Right lung (tissue), 5 donors: Measurements from ENCODE around the gene RNU1-2. TPM values are rescaled to one million over a fixed set of nuclear protein-coding genes. Genes with fewer than 3 reads are reported as not detected.
A peak's percentile ranks its signal among the peaks of the same experiment; 100 is the strongest.
"Not testable (repeated sequence)": the region's sequence is repeated elsewhere in the genome, so short reads cannot be mapped to it uniquely, and the experiment has no call there.

Experiments used
- DNase-seq, 2 donors: peaks; one replicate each; pipeline ENCODE4 v3.0.0-alpha.2; 2013
- polyA plus RNA-seq, 5 donors: library from polyadenylated mRNA; unstranded; fragments of 120-200 nt; gene quantifications; one replicate each; pipeline versions ENCODE4 v1.2.1 to v1.2.3, GENCODE V29; 2013; ENCODE audit warnings: inconsistent platforms in 1 of 5, low replicate concordance in 1 of 5; ENCODE audit not compliant: insufficient read length in 5 of 5, insufficient read depth in 1 of 5

RNU1-2 gene
- polyA plus RNA-seq, 5 donors, result 1.3 to 2.7 TPM; not detected in 3

DNA sequence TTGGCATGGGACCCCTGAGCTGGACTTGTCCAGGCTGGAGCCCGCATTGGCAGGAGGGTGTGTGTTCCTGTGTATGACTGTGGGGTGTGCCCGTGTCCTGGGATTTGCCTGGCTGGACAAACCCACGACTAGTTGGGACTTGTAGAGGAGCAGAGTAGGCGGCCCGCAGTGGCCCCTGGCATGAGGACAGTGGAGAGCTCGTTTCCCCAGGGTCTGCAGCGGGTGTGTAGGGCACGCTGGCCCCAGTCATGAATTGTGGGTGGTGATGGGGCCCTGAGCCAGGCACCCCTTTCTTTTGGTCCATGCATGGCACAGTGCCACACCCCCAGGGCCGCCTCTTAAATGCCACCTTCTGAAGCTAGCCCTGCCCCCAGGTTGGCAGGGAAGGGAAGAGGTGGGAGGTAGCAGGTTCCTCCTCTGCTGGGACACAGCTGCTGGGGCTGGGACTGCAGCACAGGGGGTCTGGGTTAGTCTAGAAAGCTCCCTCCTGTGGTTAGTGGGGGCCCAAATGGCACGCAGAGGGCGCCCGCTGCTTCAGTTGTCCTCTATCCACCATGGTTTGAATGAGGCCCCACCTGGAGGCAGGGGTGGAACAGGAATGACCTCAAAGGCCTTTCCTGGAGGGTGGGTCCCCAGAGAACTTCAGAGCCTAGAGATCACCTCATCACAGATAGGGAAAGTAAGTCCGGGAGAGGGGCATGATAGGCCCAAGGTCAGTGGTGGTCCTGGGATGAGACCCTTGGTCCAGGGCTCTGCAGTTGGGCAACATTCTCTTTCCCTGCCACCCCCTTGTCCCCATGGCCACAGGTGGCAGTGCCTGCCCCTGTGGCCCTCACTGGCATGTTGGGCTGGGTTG lies 30.1 kb downstream of the RNU1-2 start:
- DNase-seq, result no peak

DNA sequence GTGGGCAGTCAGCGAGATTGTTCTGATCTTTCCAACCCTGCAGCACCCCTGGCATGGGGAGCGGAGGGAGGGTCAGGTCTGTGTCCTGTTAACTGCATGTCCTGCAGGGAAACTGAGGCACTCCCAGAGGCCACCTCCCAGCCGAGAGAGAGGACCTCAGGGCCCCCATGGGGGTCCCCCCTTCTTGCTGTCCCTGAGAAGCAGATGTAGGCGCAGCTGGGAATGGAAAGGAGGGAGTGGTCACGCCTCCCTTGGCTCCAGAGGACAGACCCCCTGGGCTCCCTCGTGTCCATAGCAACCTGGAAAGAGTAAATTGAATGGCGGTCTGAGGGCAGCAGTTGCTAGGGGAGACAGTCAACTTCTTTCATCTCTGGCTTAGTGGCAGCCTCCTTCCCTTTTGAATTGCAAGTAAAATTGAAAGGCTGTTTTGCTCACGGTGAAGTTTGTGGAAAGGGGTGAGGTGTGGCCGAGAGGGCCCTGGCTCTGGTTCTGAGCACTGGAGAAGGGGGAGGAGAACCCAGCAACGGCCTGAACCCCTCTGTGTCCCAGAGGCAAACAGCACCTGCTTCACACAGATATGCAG lies 30.8 kb downstream of the RNU1-2 start:
- DNase-seq, result peak in 1 of 2 donors; percentile 80

DNA sequence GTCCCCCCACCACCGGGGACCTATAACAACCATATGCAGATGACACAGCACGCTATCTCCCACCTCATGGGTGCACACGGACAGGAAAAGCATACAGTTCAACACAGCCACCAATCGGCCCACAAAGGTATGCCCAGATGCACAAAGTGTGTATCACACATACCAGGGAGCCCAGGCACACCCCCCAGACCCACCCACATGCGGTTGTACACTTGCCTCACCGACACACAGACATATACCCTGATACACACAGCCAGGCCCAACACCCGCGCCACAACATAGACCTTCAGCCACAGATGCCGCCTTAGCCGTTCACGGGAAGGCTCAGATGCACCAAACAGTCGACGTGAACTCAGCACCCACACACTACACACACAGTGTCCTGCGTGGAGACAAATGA lies 31.5 kb downstream of the RNU1-2 start:
- DNase-seq, result no peak

DNA sequence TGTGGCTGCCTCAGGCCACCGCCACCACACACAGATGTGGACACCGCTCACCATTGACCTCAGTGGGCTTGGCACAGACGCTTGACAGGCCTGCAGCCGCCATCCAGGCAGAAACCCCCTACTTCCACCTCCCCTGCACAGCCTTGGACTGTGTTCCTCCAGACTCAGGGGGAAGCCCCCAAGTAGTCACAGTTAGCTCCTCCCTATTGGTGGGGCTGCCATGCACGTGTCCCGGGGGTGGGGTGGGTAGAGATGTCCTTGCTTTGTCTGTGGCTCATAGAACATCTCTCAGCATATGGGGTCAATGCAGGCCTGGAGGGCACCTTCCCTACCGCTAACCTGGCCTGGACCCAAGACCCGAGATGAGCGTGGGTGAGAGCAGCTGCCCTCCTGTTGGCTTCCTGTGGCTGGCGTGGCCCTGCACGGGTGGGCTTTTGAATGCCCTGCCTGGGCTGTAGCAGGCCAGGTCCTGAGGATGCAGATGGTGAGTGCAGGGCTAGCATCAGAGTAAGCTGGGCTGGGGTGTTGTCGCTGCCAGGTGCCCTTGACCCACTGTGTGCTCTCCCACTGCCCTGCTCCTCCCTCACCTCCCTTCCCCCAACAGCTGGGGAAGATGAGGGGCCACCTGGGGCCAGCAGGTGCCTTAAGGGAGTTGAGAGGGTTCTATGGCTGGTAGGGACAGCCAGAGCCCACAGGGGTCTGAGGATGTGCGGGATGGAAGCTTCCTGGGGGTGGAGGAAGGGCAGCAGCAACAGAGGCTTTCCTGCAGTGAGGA lies 32.1 kb downstream of the RNU1-2 start:
- DNase-seq, result no peak

DNA sequence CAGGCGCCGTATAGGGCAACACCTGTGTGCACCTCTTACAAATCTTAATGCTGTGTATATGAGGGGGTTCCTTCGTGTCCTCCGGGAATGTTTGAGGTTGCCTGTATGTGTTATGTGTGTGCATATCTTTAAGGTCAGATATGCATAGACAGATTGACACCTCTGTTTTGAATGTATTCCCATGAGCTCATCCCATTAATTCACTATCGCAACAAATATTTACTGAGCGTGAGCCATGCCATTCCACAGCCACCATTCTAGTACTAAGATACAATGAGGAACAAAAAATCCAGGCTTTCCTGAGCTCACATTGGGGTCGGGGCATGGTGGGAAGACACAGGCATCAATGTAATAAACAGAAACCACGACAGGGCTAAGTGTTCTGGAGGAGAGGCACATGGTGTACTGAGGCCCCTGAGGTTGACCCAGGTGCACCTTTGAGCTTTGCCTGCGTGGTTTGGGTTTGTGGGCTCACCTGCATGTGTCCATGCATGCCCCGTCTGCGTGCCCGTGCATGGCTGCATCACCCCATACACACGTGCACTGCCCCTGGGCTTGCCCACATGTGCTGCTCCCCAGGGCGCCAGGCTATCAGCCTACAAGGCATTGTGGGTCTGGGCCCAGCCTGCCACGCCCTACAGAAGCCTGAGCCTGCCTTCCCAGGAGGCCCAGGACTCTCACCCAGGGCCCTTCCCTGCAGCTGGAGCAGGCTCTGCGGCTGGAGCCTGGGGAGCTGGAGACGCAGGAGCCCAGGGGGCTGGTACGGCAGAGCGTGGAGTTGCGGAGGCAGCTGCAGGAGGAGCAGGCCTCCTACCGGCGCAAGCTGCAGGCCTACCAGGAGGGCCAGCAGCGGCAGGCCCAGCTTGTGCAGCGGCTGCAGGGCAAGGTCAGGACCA lies 33.6 kb downstream of the RNU1-2 start:
- not testable (repeated sequence) for DNase-seq

DNA sequence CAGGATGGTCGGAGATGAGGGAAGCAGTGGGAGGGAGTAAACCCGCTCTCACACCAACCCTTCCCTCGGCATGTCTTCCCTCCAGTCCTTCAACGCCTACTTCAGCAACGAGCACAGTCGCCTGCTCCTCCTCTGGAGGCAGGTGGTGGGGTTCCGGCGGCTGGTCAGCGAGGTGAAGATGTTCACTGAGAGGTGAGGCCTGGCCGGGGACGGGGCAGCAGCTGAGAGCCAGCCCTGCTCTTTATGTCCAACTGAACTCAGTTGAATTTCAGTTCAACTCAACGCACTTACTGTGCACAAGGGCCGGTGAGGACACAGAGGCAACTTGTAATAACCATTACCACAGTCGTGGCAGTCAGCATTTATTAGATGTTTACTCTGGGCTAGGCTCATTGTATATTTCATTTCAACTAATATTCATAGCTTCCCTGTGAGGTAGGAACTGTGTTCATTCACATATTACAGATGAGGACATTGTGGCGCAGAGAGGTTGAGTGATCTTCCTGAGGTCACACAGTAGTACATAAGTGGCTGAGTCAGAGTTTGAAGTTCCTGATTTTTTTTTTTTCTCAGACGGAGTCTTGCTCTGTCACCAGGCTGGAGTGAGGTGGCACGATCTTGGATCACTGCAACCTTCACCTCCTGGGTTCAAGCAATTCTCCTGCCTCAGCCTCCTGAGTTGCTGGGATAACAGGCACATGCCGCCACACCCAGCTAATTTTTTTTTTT lies 35.6 kb downstream of the RNU1-2 start:
- not testable (repeated sequence) for DNase-seq

DNA sequence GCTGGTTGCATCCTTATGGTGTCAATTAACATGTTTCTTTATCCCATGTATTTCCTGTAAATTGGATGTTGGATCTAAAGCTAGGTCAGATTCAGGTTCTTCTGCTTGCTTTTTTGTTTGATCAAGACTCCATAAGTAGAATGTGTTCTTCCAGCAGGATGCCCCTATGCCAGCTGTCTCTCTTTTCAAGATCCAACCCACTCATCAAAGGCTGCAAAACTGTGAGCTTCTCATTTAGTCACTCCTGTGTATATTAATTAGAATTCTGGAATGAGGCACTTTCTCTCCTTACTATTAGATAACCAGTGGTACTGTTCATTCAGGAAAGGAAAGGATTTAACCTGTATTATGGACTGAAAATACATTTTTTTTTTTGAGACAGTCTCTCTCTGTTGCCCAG lies 38.2 kb downstream of the RNU1-2 start:
- not testable (repeated sequence) for DNase-seq

DNA sequence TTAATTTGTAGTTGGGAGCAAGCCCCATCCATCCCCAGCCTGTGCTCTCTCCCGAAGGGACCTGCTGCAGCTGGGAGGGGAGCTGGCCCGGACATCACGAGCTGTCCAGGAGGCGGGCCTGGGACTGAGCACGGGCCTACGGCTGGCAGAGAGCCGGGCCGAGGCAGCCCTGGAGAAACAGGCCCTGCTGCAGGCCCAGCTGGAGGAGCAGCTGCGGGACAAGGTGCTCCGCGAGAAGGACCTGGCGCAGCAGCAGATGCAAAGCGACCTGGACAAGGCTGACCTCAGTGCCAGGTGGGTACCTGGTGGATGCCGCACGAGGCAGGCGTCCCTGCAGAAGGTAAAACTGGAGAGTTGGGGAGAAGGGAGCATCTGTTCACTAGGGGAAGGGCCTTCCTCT lies 40.8 kb downstream of the RNU1-2 start:
- DNase-seq, result not testable (repeated sequence)

DNA sequence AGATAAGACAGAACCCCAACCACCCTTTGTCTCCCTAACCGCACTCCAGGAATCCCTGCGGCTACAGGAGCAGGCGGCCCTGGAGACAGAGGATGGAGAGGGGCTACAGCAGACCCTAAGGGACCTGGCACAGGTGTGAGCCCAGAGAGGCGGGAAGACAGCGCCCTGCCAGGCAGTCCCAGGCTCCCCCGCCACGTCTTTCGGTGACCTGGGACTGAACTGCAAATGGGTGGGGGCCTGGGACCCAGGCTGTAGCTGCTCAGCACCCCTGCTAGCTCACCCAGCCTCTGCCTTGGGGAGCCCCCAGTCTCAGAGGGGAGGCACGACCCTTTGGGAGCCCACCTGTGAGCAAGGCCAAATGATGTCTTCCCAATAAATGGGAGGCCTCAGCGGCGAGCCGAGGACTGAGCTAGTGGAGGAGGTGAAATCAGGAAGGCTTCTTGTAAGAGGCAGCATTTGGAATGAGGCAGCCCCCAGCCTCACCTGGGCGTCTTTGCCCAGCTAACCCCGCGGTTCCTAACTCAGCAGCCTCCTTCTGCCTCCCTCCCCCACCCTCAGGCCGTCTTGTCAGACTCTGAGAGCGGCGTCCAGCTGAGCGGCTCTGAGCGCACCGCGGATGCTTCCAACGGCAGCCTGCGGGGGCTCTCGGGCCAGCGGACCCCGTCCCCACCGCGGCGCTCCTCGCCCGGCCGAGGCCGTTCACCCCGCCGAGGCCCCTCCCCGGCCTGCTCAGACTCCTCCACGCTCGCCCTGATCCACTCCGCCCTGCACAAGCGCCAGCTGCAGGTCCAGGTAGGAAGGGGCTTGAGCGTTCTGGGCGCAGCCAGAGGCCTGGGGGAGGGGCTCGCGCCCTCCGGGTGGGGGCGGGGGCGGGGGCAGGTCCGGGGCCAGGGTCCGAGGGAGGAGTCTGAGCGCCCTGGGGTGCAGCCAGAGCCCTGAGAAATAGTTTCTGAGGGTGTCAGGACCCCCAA lies 42.9 kb downstream of the RNU1-2 start:
- no peak for DNase-seq

DNA sequence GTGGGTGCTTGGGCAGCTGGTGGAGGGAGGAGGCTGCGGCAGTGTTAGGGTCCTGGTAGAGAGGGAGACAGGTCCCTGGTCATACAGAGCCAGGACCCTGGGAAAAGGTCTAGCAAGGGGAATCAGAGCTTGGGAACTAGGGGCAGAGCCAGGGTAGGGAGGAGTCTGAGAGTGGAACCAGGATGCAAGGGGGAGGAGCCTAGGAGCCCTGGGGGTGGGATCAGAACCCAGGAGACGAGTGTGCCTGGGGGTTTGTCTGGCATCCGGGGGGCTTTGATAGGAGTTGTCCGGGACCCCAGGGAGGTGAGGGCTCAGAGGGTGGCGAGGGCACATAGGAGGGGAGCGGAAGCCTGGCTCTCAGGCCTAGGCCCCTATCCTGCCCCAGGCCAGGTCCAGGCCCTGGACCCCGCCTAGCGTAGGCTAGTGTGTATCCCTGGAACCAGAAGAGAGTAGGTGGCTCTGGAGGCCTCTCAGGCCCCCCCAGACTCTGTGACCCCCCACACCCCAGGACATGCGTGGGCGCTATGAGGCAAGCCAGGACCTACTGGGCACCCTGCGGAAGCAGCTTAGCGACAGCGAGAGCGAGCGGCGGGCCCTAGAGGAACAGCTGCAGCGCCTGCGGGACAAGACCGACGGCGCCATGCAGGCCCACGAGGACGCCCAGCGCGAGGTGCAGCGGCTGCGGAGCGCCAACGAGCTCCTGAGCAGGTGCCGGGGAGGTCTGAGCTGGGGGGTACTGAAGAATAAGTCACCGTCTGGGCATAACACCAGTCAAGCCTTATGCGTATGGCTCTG lies 43.8 kb downstream of the RNU1-2 start:
- DNase-seq, result not testable (repeated sequence)

DNA sequence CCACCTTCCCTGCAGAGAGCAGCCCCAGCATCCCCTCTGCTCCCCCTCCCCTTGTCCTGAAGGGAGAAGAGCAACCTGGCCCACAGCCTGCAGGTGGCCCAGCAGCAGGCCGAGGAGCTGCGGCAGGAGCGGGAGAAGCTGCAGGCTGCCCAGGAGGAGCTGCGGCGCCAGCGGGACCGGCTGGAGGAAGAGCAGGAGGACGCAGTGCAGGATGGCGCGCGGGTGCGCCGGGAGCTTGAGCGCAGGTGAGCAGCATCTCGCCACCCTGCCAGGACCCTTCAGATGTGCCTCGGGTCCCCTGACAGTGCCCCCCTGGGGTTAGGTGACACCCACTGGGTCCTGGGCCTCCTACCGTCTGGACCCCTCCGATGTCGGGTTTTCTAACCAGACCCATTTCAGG lies 48.3 kb downstream of the RNU1-2 start:
- DNase-seq, result no peak

DNA sequence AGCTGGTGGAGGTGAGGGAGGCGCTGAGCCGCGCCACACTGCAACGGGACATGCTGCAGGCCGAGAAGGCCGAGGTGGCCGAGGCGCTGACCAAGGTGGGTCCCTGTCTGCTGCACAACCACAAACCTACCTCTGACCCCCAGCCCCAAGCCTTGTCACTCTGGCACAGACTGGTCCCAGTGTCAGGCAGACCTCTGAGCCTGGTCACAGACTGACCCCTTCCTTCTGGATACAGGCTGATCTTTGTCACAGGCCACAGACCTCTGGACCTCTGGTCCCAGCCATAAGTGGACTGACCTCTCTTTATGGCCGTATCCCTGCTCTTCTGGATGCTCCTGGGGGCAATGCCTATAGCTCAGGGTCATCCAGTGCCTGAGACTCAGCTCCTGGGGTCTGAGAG lies 49.7 kb downstream of the RNU1-2 start:
- not testable (repeated sequence) for DNase-seq

Other genes with a start within 250 kb of the RNU1-2 start
- 1 to 10 TPM in 2 of 5 donors, not detected in 3; 1.3 to 2.7 TPM for gene RNU1-3, start 229.0 kb upstream of the RNU1-2 start, polyA plus RNA-seq
- 1 to 10 TPM in 2 of 5 donors, not detected in 3; 1.3 to 2.7 TPM for gene RNU1-4, start 155.5 kb upstream of the RNU1-2 start, polyA plus RNA-seq
- 10 to 100 TPM; 35.2 to 71.3 (median 54.3) TPM for gene CROCC, start 26.0 kb downstream of the RNU1-2 start, polyA plus RNA-seq
- 100 to 1,000 TPM; 221 to 418 (median 328) TPM for gene MFAP2, start 84.6 kb downstream of the RNU1-2 start, polyA plus RNA-seq
- 10 to 100 TPM; 22.4 to 44.9 (median 32.9) TPM for gene ATP13A2, start 115.9 kb downstream of the RNU1-2 start, polyA plus RNA-seq
- 100 to 1,000 TPM in 2 of 5 donors, 10 to 100 TPM in 3; 80.8 to 112 (median 99.1) TPM for gene SDHB, start 158.1 kb downstream of the RNU1-2 start, polyA plus RNA-seq
- 10 to 100 TPM in 3 of 5 donors, 1 to 10 TPM in 2; 6.4 to 16.3 (median 10.7) TPM for gene PADI2, start 223.5 kb downstream of the RNU1-2 start, polyA plus RNA-seq